Gastroesophageal sphincter (tissue), 4 donors: ENCODE measurements around the gene USP24. TPM values are rescaled to one million over a fixed set of nuclear protein-coding genes. Genes with fewer than 3 reads are reported as not detected.

Experiments used
- ATAC-seq: fragments of 150-250 bp; one replicate; pipeline ENCODE4 v1.9.1; 2016; ENCODE audit warnings: mild to moderate bottlenecking, moderate library complexity
- H3K27ac ChIP-seq, 4 donors: fragments of 200-600 bp; sonication (generic) in 3 of 4; 1 replicate in 3 of 4; 2 replicates in 1 of 4; pipeline ENCODE4 v1.5.1; 2016 to 2019
- H3K27me3 ChIP-seq: fragments of 200-600 bp; sonication (generic); one replicate; pipeline ENCODE4 v1.5.1; 2019
- H3K36me3 ChIP-seq, 2 donors: fragments of 200-600 bp; sonication (generic); one replicate each; pipeline ENCODE4 v1.5.1; 2019; ENCODE audit warnings: control low read depth in 1 of 2
- H3K4me1 ChIP-seq, 3 donors: fragments of 200-600 bp; sonication (generic); 1 replicate in 2 of 3; 2 replicates in 1 of 3; pipeline ENCODE4 v1.5.1; 2016 to 2019; ENCODE audit warnings: control low read depth in 2 of 3
- H3K4me3 ChIP-seq, 2 donors: fragments of 200-600 bp; sonication (generic); one replicate each; pipeline ENCODE4 v1.5.1; 2019; ENCODE audit warnings: mild to moderate bottlenecking in 1 of 2, moderate library complexity in 1 of 2
- H3K9me3 ChIP-seq, 3 donors: fragments of 200-600 bp; sonication (generic); one replicate each; pipeline ENCODE4 v1.5.1; 2017 to 2019; ENCODE audit warnings: control low read depth in 2 of 3
- CTCF ChIP-seq, 4 experiments: fragments of 200-600 bp in 2 of 4; fragments of 450-650 bp in 2 of 4; sonication (generic) in 1 of 4; IDR thresholded peaks; one replicate each; pipeline ENCODE4 v1.5.1; 2017 to 2019; ENCODE audit warnings: antibody characterized with exemption in 4 of 4, mild to moderate bottlenecking in 2 of 4, moderate library complexity in 2 of 4
- EP300 ChIP-seq: sonication (generic); formaldehyde crosslinking; IDR thresholded peaks from one replicate; pipeline ENCODE4 v1.6.1; 2017; ENCODE audit warnings: antibody characterized with exemption, mild to moderate bottlenecking
- POLR2A ChIP-seq, 2 donors: fragments of 450-650 bp; IDR thresholded peaks; one replicate each; pipeline ENCODE4 v1.6.1; 2017; ENCODE audit warnings: antibody characterized with exemption in 2 of 2, mild to moderate bottlenecking in 2 of 2, moderate library complexity in 1 of 2
- POLR2AphosphoS5 ChIP-seq: sonication (generic); formaldehyde crosslinking; IDR thresholded peaks from one replicate; pipeline ENCODE4 v1.6.1; 2017; ENCODE audit warnings: antibody characterized with exemption
- WGBS, 2 donors: methylation state at CpG; one replicate each; pipeline ENCODE4 v1.1.5; 2018; ENCODE audit warnings: low coverage in 1 of 2; 5-methylcytosine and 5-hydroxymethylcytosine counted together
- total RNA-seq, 4 donors: library from RNA; depleted of rRNA; stranded (reverse); fragments of >200 nt; gene quantifications; one replicate each; pipeline ENCODE4 v1.1.0, GENCODE V29; 2016

USP24 gene
- total RNA-seq, 4 donors from 2014 or later: 36.8 to 54.8 (median 45.5) TPM

DNA sequence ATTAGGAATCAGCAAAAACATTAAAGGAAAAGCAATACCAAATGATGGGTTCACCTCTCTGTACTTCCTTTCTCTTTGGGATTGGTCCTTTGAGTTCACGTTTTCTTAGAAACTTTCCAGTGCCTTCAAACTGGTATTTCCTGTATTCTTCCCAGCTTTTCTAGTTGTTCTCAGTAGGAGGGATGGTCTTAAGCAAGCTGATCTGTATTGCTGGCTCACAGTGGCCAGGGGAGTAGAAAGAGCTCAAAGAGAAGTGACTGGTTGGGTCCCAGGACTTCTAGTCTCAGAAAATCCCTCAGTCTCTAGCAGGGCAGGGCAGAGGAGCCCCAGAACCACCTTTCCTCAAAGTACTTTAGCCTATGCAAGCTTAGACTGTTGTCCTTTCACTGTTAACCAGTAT is 10.1 kb upstream of the USP24 start:
- Histone ChIP-seq H3K27me3 (no peaks in the 10 kb centered on the region), H3K27ac (no peak overlapping the region), H3K4me3 (no peak overlapping the region), H3K9me3 (peaks cover 0 to 11% (median 0%) of the 10 kb centered on the region in 3 donors), H3K36me3 (no peaks in the 10 kb centered on the region), H3K4me1 (peaks cover 0 to 9% (median 0%) of the 10 kb centered on the region in 3 donors)
- no peak for TF ChIP-seq POLR2A (IDR thresholded peaks at IDR 0.05)
- no peak for TF ChIP-seq CTCF (IDR thresholded peaks at IDR 0.05)
- no peak for TF ChIP-seq EP300
- ATAC-seq: no peak
- WGBS, 2 donors: 75 to 100% methylated on average over 1 of the region's 1 CpG

- Histone ChIP-seq H3K27ac (no peak overlapping the region), H3K36me3 (no peaks in the 10 kb centered on the region), H3K27me3 (no peaks in the 10 kb centered on the region), H3K4me3 (no peak overlapping the region), H3K4me1 (peaks cover 0 to 4% (median 0%) of the 10 kb centered on the region in 3 donors), H3K9me3 (peaks cover 0 to 11% (median 0%) of the 10 kb centered on the region in 3 donors)
- ATAC-seq: no peak
- 67 to 89% methylated on average over 1 of the region's 1 CpG for WGBS, 2 donors
- TF ChIP-seq POLR2A (IDR thresholded peaks at IDR 0.05) (no peak), POLR2AphosphoS5 (no peak), CTCF (IDR thresholded peaks at IDR 0.05) (no peak), EP300 (no peak)
These were observed 9.6 kb upstream of the USP24 start for GRCh38 chr1:55224729-55225128.

DNA sequence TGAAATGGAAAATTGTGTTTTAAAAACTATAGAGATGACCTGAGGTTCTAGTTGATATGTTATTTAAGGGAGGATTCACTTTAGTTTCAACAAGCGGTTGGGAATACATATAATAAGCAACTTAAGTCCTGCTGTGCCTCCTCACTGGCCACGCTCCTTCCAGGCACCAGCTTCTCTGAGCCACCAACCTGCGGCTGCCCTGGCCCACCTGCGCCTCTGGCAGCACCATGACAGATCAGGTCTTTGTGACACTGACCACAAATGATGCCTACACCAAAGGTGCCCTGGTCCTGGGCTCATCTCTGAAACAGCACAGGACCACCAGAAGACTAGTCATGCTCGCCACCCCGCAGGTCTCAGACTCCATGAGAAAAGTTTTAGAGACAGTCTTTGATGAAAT is 7.0 kb upstream of the USP24 start:
- WGBS, 2 donors: 71 to 100% methylated on average over 1 to 4 of the region's 6 CpGs

GRCh38 chr1:55217226-55217986 is 2.2 kb upstream of the USP24 start:
- H3K27ac ChIP-seq: peak overlapping the region in 1 of 4 donors; percentile 35
- ATAC-seq: no peak

More for the DNA sequence above, 7.0 kb upstream of the USP24 start:
- H3K9me3 ChIP-seq: no peaks in the 10 kb centered on the region
- no peaks in the 10 kb centered on the region for H3K27me3 ChIP-seq
- no peak overlapping the region for H3K27ac ChIP-seq
- TF ChIP-seq POLR2AphosphoS5: no peak
- no peak for TF ChIP-seq CTCF (IDR thresholded peaks at IDR 0.05)
- TF ChIP-seq EP300: no peak
- no peak for TF ChIP-seq POLR2A (IDR thresholded peaks at IDR 0.05)
- H3K36me3 ChIP-seq: no peaks in the 10 kb centered on the region
- no peak overlapping the region for H3K4me3 ChIP-seq
- no peak for ATAC-seq
- H3K4me1 ChIP-seq: peaks cover 0 to 8% (median 0%) of the 10 kb centered on the region in 3 donors

More at GRCh38 chr1:55217226-55217986, 2.2 kb upstream of the USP24 start:
- WGBS, 2 donors: 46 to 58% methylated on average over 5 to 6 of the region's 6 CpGs
- H3K4me3 ChIP-seq: no peak overlapping the region
- no peaks in the 10 kb centered on the region for H3K36me3 ChIP-seq
- no peaks in the 10 kb centered on the region for H3K9me3 ChIP-seq
- H3K4me1 ChIP-seq: peaks cover 2 to 40% (median 5%) of the 10 kb centered on the region in 3 donors
- no peaks in the 10 kb centered on the region for H3K27me3 ChIP-seq
- TF ChIP-seq EP300: no peak
- TF ChIP-seq POLR2A (IDR thresholded peaks at IDR 0.05): no peak
- no peak for TF ChIP-seq CTCF (IDR thresholded peaks at IDR 0.05)
- no peak for TF ChIP-seq POLR2AphosphoS5
